Neural progenitor cell (in vitro differentiated cells): Measurements from ENCODE around the gene UCMA. TPM values are rescaled to one million over a fixed set of nuclear protein-coding genes. Genes with fewer than 3 reads are reported as not detected.

Experiments used
- DNase-seq: peaks from one replicate; pipeline ENCODE4 v3.0.0-alpha.2; 2016; ENCODE audit warnings: low spot score
- H2AFZ ChIP-seq: fragments of 200-600 bp; sonication (generic); replicated peaks from 2 replicates; pipeline ENCODE4 v1.6.1; 2016; ENCODE audit warnings: antibody characterized with exemption
- H3F3A ChIP-seq: fragments of 200-600 bp; sonication (generic); 2 replicates; pipeline ENCODE4 v1.6.1; 2016; ENCODE audit warnings: antibody characterized with exemption, low read depth
- H3K27ac ChIP-seq: fragments of 200-600 bp; sonication (generic); 2 replicates; pipeline ENCODE4 v1.5.1; 2016; ENCODE audit warnings: mild to moderate bottlenecking
- H3K27me3 ChIP-seq: fragments of 200-600 bp; sonication (generic); 2 replicates; pipeline ENCODE4 v1.6.1; 2016; ENCODE audit warnings: mild to moderate bottlenecking, moderate library complexity
- H3K36me3 ChIP-seq: fragments of 200-600 bp; sonication (generic); 2 replicates; pipeline ENCODE4 v1.5.1; 2016
- H3K4me1 ChIP-seq: fragments of 200-600 bp; sonication (generic); 2 replicates; pipeline ENCODE4 v1.6.1; 2016; ENCODE audit warnings: mixed run types
- H3K4me2 ChIP-seq: fragments of 200-600 bp; sonication (generic); 2 replicates; pipeline ENCODE4 v1.6.1; 2016
- H3K4me3 ChIP-seq: fragments of 200-600 bp; sonication (generic); 2 replicates; pipeline ENCODE4 v1.5.1; 2016
- H3K79me2 ChIP-seq: fragments of 200-600 bp; sonication (generic); 2 replicates; pipeline ENCODE4 v1.6.1; 2016; ENCODE audit warnings: low read depth
- H3K9ac ChIP-seq: fragments of 200-600 bp; sonication (generic); 2 replicates; pipeline ENCODE4 v1.6.1; 2016
- H3K9me3 ChIP-seq: fragments of 200-600 bp; sonication (generic); 2 replicates; pipeline ENCODE4 v1.5.1; 2016; ENCODE audit warnings: low read depth
- H4K20me1 ChIP-seq: fragments of 200-600 bp; sonication (generic); 2 replicates; pipeline ENCODE4 v1.6.1; 2016; ENCODE audit warnings: low read depth
- H3K27ac Mint-ChIP-seq: 3 replicates; pipeline ENCODE4 v1.8.0; 2021; ENCODE audit warnings: mixed read lengths
- H3K27me3 Mint-ChIP-seq: 2 replicates; pipeline ENCODE4 v1.8.0; 2022; ENCODE audit warnings: low read depth, mild to moderate bottlenecking, inconsistent platforms, moderate library complexity, mixed read lengths; ENCODE audit not compliant: insufficient read depth
- H3K36me3 Mint-ChIP-seq: 3 replicates; pipeline ENCODE4 v1.8.0; 2021; ENCODE audit warnings: mixed read lengths
- H3K4me1 Mint-ChIP-seq: 3 replicates; pipeline ENCODE4 v1.8.0; 2021; ENCODE audit warnings: mixed read lengths
- H3K4me3 Mint-ChIP-seq: 3 replicates; pipeline ENCODE4 v1.8.0; 2021; ENCODE audit warnings: mild to moderate bottlenecking, moderate library complexity, mixed read lengths
- H3K9me3 Mint-ChIP-seq: 3 replicates; pipeline ENCODE4 v1.8.0; 2020; ENCODE audit warnings: mixed read lengths
- EZH2 ChIP-seq: fragments of 200-600 bp; sonication (generic); IDR thresholded peaks from 2 replicates; pipeline ENCODE4 v1.6.1; 2017; ENCODE audit warnings: antibody characterized with exemption, mild to moderate bottlenecking, moderate library complexity
- EZH2phosphoT487 ChIP-seq: fragments of 200-600 bp; sonication (generic); IDR thresholded peaks from 2 replicates; pipeline ENCODE4 v1.6.1; 2017; ENCODE audit warnings: antibody characterized with exemption
- total RNA-seq: library from RNA; depleted of rRNA; stranded (reverse); fragments of >200 nt; gene quantifications from 2 replicates; pipeline ENCODE4 v1.2.3, GENCODE V29; 2015; ENCODE audit warnings: low replicate concordance
- TF ChIP-seq, protein P1 (sequence below): fragments of 200-600 bp; sonication (generic); IDR thresholded peaks from 2 replicates; pipeline ENCODE4 v1.5.1; 2017; ENCODE audit warnings: antibody characterized with exemption, mild to moderate bottlenecking

Gene UCMA
- total RNA-seq, 1 donor from 2014 or later = not detected

GRCh38 chr10:13184276-13184675 lies 49.9 kb downstream of the UCMA start:
- Mint-ChIP-seq H3K4me3 (no peak overlapping the region), H3K27me3 (peaks cover 3% of the 10 kb centered on the region), H3K27ac (no peak overlapping the region), H3K9me3 (no peaks in the 10 kb centered on the region), H3K4me1 (no peaks in the 10 kb centered on the region), H3K36me3 (peaks cover 53% of the 10 kb centered on the region)
- Histone ChIP-seq H3K36me3 (peaks cover 39% of the 10 kb centered on the region), H3K27ac (no peak overlapping the region), H4K20me1 (no peaks in the 10 kb centered on the region), H3K9me3 (no peaks in the 10 kb centered on the region), H3K4me2 (no peak overlapping the region), H2AFZ (no peak overlapping the region), H3K27me3 (no peaks in the 10 kb centered on the region), H3K4me3 (no peak overlapping the region), H3K9ac (no peak overlapping the region), H3F3A (no peaks in the 10 kb centered on the region), H3K79me2 (no peaks in the 10 kb centered on the region), H3K4me1 (no peaks in the 10 kb centered on the region)
- no peak for DNase-seq
- TF ChIP-seq EZH2 (no peak), EZH2phosphoT487 (no peak)
- TF ChIP-seq, protein P1, sequence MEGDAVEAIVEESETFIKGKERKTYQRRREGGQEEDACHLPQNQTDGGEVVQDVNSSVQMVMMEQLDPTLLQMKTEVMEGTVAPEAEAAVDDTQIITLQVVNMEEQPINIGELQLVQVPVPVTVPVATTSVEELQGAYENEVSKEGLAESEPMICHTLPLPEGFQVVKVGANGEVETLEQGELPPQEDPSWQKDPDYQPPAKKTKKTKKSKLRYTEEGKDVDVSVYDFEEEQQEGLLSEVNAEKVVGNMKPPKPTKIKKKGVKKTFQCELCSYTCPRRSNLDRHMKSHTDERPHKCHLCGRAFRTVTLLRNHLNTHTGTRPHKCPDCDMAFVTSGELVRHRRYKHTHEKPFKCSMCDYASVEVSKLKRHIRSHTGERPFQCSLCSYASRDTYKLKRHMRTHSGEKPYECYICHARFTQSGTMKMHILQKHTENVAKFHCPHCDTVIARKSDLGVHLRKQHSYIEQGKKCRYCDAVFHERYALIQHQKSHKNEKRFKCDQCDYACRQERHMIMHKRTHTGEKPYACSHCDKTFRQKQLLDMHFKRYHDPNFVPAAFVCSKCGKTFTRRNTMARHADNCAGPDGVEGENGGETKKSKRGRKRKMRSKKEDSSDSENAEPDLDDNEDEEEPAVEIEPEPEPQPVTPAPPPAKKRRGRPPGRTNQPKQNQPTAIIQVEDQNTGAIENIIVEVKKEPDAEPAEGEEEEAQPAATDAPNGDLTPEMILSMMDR = no peak

DNA sequence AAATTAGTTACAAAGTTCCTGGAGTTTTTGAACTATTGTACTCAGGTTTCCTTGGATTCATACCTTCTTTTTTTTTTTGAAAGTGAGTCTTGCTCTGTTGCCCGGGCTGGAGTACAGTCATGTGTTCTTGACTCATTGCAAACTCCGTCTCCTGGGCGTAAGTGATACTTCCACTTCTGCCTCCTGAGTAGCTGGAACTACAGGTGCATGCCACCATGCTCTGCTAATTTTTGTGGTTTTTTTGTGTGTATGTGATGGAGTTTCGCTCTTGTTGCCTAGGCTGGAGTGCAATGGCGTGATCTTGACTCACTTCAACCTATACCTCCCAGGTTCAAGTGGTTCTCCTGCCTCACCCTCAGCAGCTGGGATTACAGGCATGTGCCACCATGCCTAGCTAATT lies 50.5 kb downstream of the UCMA start:
- Histone ChIP-seq H3K9me3 (no peaks in the 10 kb centered on the region), H3K9ac (no peak overlapping the region), H3K4me1 (no peaks in the 10 kb centered on the region), H3K4me2 (no peak overlapping the region), H3K36me3 (peaks cover 41% of the 10 kb centered on the region), H3K4me3 (no peak overlapping the region), H3K27me3 (no peaks in the 10 kb centered on the region), H2AFZ (no peak overlapping the region), H3K27ac (no peak overlapping the region), H4K20me1 (no peaks in the 10 kb centered on the region), H3F3A (no peaks in the 10 kb centered on the region), H3K79me2 (no peaks in the 10 kb centered on the region)
- Mint-ChIP-seq H3K27me3 (peaks cover 3% of the 10 kb centered on the region), H3K4me1 (no peaks in the 10 kb centered on the region), H3K4me3 (no peak overlapping the region), H3K9me3 (no peaks in the 10 kb centered on the region), H3K36me3 (peaks cover 51% of the 10 kb centered on the region), H3K27ac (no peak overlapping the region)
- DNase-seq = no peak
- no peak for TF ChIP-seq EZH2phosphoT487

- Histone ChIP-seq H3K4me2 (no peak overlapping the region), H2AFZ (no peak overlapping the region), H3K4me1 (no peaks in the 10 kb centered on the region), H4K20me1 (no peaks in the 10 kb centered on the region), H3K36me3 (peaks cover 41% of the 10 kb centered on the region), H3F3A (no peaks in the 10 kb centered on the region), H3K27ac (no peak overlapping the region), H3K9ac (no peak overlapping the region), H3K9me3 (no peaks in the 10 kb centered on the region), H3K27me3 (no peaks in the 10 kb centered on the region), H3K79me2 (no peaks in the 10 kb centered on the region), H3K4me3 (no peak overlapping the region)
- H3K9me3 Mint-ChIP-seq = no peaks in the 10 kb centered on the region
- TF ChIP-seq EZH2phosphoT487 (no peak), EZH2 (no peak)
- TF ChIP-seq, protein P1 = no peak
- H3K27me3 Mint-ChIP-seq = peaks cover 2% of the 10 kb centered on the region
- H3K27ac Mint-ChIP-seq = no peak overlapping the region
- H3K4me3 Mint-ChIP-seq = no peak overlapping the region
- no peak for DNase-seq
- peaks cover 54% of the 10 kb centered on the region for H3K36me3 Mint-ChIP-seq
- H3K4me1 Mint-ChIP-seq = no peaks in the 10 kb centered on the region
Measured at GRCh38 chr10:13182424-13182823, 51.8 kb downstream of the UCMA start.

GRCh38 chr10:13180788-13181187 lies 53.4 kb downstream of the UCMA start:
- H3K36me3 Mint-ChIP-seq = peaks cover 41% of the 10 kb centered on the region
- no peaks in the 10 kb centered on the region for H3K9me3 ChIP-seq

More at GRCh38 chr10:13180788-13181187, 53.4 kb downstream of the UCMA start:
- Mint-ChIP-seq H3K27me3 (no peaks in the 10 kb centered on the region), H3K4me3 (no peak overlapping the region), H3K4me1 (no peaks in the 10 kb centered on the region), H3K27ac (no peak overlapping the region), H3K9me3 (no peaks in the 10 kb centered on the region)
- H3K4me1 ChIP-seq = no peaks in the 10 kb centered on the region
- peaks cover 34% of the 10 kb centered on the region for H3K36me3 ChIP-seq
- DNase-seq = no peak
- no peaks in the 10 kb centered on the region for H3F3A ChIP-seq
- TF ChIP-seq EZH2 = no peak
- TF ChIP-seq EZH2phosphoT487 = no peak
- TF ChIP-seq, protein P1 = no peak
- no peaks in the 10 kb centered on the region for H3K27me3 ChIP-seq
- no peaks in the 10 kb centered on the region for H3K79me2 ChIP-seq
- no peak overlapping the region for H2AFZ ChIP-seq
- no peak overlapping the region for H3K4me2 ChIP-seq
- H3K4me3 ChIP-seq = no peak overlapping the region
- H4K20me1 ChIP-seq = no peaks in the 10 kb centered on the region
- H3K27ac ChIP-seq = no peak overlapping the region
- H3K9ac ChIP-seq = no peak overlapping the region
